Right atrium auricular region (tissue), 2 donors: ENCODE results near the gene NANOGP8. TPM values are rescaled to one million over a fixed set of nuclear protein-coding genes. Genes with fewer than 3 reads are reported as not detected.
"Not testable (repeated sequence)": the region's sequence is repeated elsewhere in the genome, so short reads cannot be mapped to it uniquely, and the experiment has no call there.

ENCODE experiments used
- DNase-seq: peaks from one replicate; pipeline ENCODE4 v3.0.0-alpha.2; 2019; ENCODE audit warnings: low spot score
- H3K27ac ChIP-seq, 2 donors: fragments of 200-600 bp; sonication (generic); 1 replicate in 1 of 2; 2 replicates in 1 of 2; pipeline ENCODE4 v1.5.1; 2016 to 2019
- H3K27me3 ChIP-seq, 2 donors: fragments of 200-600 bp; sonication (generic); one replicate each; pipeline versions ENCODE4 v1.5.1 to v1.6.0; 2017 to 2019
- H3K36me3 ChIP-seq: fragments of 200-600 bp; sonication (generic); one replicate; pipeline ENCODE4 v1.5.1; 2016
- H3K4me1 ChIP-seq, 2 donors: fragments of 200-600 bp; sonication (generic); one replicate each; pipeline versions ENCODE4 v1.5.1 to v1.6.0; 2017 to 2019
- H3K4me3 ChIP-seq, 2 donors: fragments of 200-600 bp; sonication (generic); 1 replicate in 1 of 2; 2 replicates in 1 of 2; pipeline ENCODE4 v1.5.1; 2017 to 2019; ENCODE audit warnings: mild to moderate bottlenecking in 1 of 2, moderate library complexity in 1 of 2
- H3K9me3 ChIP-seq, 2 donors: fragments of 200-600 bp; sonication (generic); one replicate each; pipeline ENCODE4 v1.5.1; 2019
- CTCF ChIP-seq, 2 donors: fragments of 200-600 bp; sonication (generic); IDR thresholded peaks; one replicate each; pipeline ENCODE4 v1.5.1; 2019; ENCODE audit warnings: antibody characterized with exemption in 2 of 2
- total RNA-seq, 2 donors: library from RNA; depleted of rRNA; stranded (reverse); fragments of >200 nt; gene quantifications; one replicate each; pipeline ENCODE4 v1.1.0, GENCODE V29; 2016

Gene NANOGP8
- total RNA-seq = under 1 TPM in 1 of 2 donors, not detected in 1; 0.39 TPM

GRCh38 chr15:35085176-35085919 is at the start of gene NANOGP8:
Gene NANOGP8 (minus strand): TSS chr15:35085295. CDS start chr15:35085110, 185 bp downstream.
- not testable (repeated sequence) for H3K4me3 ChIP-seq, H3K27me3 ChIP-seq, H3K27ac ChIP-seq, H3K36me3 ChIP-seq, H3K4me1 ChIP-seq, DNase-seq, H3K9me3 ChIP-seq

- H3K36me3 ChIP-seq = no peaks in the 10 kb centered on the region
- no peaks in the 10 kb centered on the region for H3K9me3 ChIP-seq
- no peak overlapping the region for H3K4me3 ChIP-seq
- no peaks in the 10 kb centered on the region for H3K27me3 ChIP-seq
- no peak for DNase-seq
- TF ChIP-seq CTCF (IDR thresholded peaks at IDR 0.05) = no peak
- no peaks in the 10 kb centered on the region for H3K4me1 ChIP-seq
- H3K27ac ChIP-seq = no peak overlapping the region
These were observed 49.2 kb upstream of the NANOGP8 start for GRCh38 chr15:35134299-35134698.

GRCh38 chr15:35130245-35130644 is 45.1 kb upstream of the NANOGP8 start:
- Histone ChIP-seq H3K27me3 (no peaks in the 10 kb centered on the region), H3K4me1 (no peaks in the 10 kb centered on the region)

GRCh38 chr15:35129361-35129760 is 44.3 kb upstream of the NANOGP8 start:
- Histone ChIP-seq H3K27me3 (no peaks in the 10 kb centered on the region), H3K27ac (no peak overlapping the region), H3K36me3 (no peaks in the 10 kb centered on the region), H3K9me3 (no peaks in the 10 kb centered on the region), H3K4me1 (no peaks in the 10 kb centered on the region), H3K4me3 (no peak overlapping the region)
- no peak for DNase-seq
- TF ChIP-seq CTCF (IDR thresholded peaks at IDR 0.05) = no peak

More at GRCh38 chr15:35130245-35130644, 45.1 kb upstream of the NANOGP8 start:
- no peaks in the 10 kb centered on the region for H3K36me3 ChIP-seq
- TF ChIP-seq CTCF (IDR thresholded peaks at IDR 0.05) = no peak
- no peaks in the 10 kb centered on the region for H3K9me3 ChIP-seq
- no peak overlapping the region for H3K4me3 ChIP-seq
- DNase-seq = no peak
- H3K27ac ChIP-seq = no peak overlapping the region

GRCh38 chr15:35127717-35128116 is 42.6 kb upstream of the NANOGP8 start:
- no peak overlapping the region for H3K4me3 ChIP-seq
- H3K27me3 ChIP-seq = no peaks in the 10 kb centered on the region
- H3K36me3 ChIP-seq = no peaks in the 10 kb centered on the region
- H3K9me3 ChIP-seq = no peaks in the 10 kb centered on the region
- TF ChIP-seq CTCF (IDR thresholded peaks at IDR 0.05) = no peak
- no peaks in the 10 kb centered on the region for H3K4me1 ChIP-seq
- DNase-seq = no peak
- H3K27ac ChIP-seq = no peak overlapping the region

GRCh38 chr15:35126236-35126635 is 41.1 kb upstream of the NANOGP8 start:
- no peak overlapping the region for H3K4me3 ChIP-seq
- no peak overlapping the region for H3K27ac ChIP-seq
- DNase-seq = no peak
- no peaks in the 10 kb centered on the region for H3K36me3 ChIP-seq
- H3K27me3 ChIP-seq = no peaks in the 10 kb centered on the region
- no peaks in the 10 kb centered on the region for H3K4me1 ChIP-seq
- H3K9me3 ChIP-seq = no peaks in the 10 kb centered on the region
- no peak for TF ChIP-seq CTCF (IDR thresholded peaks at IDR 0.05)
